Right lung (tissue), 5 donors: ENCODE measurements around the gene SULT1C2. TPM values are rescaled to one million over a fixed set of nuclear protein-coding genes. Genes with fewer than 3 reads are reported as not detected.

ENCODE experiments used
- DNase-seq, 2 donors: peaks; one replicate each; pipeline ENCODE4 v3.0.0-alpha.2; 2013
- polyA plus RNA-seq, 5 donors: library from polyadenylated mRNA; unstranded; fragments of 120-200 nt; gene quantifications; one replicate each; pipeline versions ENCODE4 v1.2.1 to v1.2.3, GENCODE V29; 2013; ENCODE audit warnings: inconsistent platforms in 1 of 5, low replicate concordance in 1 of 5; ENCODE audit not compliant: insufficient read length in 5 of 5, insufficient read depth in 1 of 5

Gene SULT1C2
- polyA plus RNA-seq, 5 donors, result 20.1 to 30.4 (median 29.8) TPM

DNA sequence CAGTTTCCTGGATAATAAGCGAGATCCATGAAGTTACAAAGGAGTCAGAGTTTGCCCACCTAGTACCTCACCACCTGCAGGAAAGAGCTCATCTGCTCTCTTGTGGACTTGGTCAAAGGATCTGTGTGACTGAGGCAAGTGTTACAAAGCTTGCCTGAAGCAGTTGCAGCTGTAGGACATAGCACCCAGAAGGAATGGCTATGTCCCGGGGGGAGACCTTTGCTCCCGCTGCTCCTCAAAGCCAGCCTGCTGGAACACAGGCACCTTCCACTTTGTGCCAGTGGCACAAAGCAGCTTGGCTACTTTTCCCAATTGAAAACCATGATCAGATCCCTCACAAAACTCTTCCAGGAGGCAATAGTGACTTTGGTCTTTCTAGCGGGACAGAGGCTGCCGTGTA is 3.1 kb upstream of the SULT1C2 start:
- DNase-seq, result no peak

DNA sequence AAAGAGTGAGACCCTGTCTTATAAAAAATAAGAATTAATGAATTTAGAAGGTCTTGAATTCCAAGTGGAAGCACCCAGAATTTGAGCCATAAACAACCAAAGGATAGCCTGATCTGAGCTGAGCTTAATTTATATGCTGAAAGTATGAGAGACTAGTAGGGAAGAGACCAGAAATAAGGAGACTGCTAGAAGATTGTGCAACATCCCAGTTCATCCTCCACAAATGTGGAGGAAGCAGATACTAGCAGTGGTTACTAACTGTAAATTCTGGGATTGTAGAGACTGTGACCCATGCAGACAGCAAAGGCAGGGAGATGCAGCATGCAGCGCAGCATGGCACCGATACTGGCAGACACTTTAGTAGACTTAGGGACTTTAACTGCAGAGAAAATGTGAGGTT is 1.5 kb upstream of the SULT1C2 start:
- DNase-seq, result no peak

DNA sequence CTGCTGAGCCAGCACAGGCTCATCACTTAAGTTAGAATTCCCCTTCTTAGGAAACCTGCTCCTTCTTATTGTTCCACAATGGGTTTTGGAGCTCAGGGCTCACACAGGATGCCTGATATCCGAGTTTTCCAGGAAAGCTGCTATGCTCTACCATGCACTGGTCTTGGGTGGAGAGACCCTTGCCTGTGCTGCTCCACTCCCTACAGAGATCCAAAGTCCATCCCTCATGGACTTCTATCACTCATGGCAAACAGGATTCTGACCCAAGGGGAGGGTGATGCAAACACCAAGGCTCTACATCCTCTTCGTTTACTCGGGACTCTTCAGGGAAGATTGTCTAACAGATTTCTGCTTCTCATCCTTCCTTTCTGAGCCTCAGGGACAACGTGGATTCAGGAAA is 5.2 kb downstream of the SULT1C2 start:
- no peak for DNase-seq

DNA sequence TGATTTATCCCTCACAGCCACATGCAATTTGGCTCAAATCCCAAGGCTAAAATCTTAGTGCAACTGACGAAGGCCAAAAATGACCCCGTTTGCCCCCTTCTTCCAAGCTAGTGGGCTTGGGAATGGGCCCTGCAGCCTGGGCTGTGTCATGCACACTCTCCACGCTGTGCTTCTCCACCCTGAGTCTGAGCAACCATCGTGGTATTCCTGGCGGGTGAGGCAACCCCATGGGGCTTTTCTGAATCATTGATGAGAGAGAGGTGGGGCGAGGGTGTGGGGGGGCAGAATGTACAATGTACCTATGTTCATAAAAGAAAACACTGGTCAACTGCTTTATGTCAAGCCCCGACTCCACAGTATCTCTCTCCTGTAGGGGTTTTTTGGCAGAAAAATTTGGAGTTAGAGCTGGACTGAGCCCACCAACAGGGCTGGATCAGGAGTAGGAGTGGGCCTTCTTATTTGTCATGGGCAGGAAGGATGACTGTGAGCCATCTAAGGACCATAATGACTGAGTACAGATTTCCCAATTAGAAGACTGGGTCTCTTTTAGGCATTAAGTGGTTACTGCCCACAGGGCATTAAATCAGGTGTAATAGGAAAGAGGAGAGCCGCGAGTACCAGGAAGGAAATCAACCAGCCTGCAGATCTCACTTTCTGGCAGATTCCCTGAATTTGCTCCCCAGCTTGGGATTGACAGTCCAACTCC is 8.9 kb downstream of the SULT1C2 start:
- DNase-seq, result no peak

DNA sequence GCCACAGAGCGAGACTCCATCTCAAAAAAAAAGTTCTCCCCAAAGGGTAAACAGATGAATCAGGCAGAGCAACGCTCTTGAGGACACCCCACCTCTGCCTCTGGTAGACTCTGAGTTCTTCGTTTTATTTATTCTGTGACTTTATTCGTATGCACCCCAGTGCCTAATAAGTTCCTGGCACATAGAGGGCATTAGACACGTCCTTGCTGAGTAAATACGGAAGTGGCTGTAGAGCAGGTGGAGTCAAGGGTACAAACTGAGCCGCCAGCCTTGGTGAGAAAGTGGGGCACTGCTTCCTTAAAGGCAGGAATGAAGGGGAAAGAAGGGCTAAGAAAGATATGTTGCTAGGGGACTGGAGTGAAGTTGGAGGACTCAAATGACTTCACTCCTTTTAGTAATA is 12.9 kb downstream of the SULT1C2 start:
- no peak for DNase-seq

DNA sequence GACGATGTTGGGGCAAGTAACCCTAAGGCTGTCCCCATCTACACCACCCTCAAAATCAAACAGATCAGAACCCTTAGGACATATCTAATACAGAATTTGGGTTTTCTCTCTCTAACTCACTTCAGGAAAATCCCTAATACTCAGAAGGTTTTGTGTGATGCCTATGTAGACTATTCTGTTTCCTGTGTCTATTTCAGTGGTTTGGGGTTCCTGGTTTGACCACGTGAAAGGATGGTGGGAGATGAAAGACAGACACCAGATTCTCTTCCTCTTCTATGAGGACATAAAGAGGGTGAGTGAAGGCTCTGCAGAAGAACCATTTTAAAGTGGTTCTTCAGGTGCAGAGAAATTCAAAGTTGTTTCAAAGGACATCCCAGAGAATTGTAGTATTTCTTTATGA is 16.3 kb downstream of the SULT1C2 start:
- no peak for DNase-seq

DNA sequence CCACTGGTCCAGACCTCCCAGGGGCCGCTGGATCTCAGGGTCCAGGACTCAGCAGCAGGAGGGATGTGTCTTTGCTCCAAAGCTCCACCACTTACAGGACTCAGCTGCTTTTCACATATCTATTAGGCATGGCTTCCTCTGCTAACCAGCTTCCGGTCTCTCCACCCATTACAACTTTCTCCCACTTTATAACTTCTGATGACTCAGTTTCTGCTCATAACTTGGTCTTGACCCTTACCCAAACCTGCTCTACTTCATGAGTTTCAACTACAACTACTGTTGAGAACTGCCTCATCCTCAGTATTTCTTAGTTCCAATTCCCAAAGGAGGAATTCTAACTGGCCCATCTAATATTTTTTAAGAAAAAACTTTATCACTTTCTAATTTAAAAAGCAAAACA is 17.2 kb downstream of the SULT1C2 start:
- no peak for DNase-seq

DNA sequence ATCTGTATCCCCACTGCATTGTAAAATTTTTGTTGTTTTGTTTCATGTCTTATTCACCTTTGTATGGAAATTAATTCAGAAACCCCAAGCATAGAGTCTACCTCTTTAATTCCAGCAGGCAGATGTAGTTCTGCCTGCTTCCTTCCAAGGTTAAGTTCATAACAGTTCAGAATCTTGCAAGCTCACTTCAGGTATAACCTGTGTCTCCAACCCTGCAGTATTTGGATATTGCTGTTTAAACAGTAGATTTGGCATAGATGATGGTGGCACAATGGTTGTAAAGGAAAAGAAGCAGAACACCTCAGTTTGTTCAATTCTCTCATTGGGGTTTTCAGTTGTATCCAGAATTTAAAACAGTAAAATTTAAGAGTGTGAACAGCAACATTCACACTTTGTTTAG is 21.2 kb downstream of the SULT1C2 start:
- DNase-seq, result no peak

DNA sequence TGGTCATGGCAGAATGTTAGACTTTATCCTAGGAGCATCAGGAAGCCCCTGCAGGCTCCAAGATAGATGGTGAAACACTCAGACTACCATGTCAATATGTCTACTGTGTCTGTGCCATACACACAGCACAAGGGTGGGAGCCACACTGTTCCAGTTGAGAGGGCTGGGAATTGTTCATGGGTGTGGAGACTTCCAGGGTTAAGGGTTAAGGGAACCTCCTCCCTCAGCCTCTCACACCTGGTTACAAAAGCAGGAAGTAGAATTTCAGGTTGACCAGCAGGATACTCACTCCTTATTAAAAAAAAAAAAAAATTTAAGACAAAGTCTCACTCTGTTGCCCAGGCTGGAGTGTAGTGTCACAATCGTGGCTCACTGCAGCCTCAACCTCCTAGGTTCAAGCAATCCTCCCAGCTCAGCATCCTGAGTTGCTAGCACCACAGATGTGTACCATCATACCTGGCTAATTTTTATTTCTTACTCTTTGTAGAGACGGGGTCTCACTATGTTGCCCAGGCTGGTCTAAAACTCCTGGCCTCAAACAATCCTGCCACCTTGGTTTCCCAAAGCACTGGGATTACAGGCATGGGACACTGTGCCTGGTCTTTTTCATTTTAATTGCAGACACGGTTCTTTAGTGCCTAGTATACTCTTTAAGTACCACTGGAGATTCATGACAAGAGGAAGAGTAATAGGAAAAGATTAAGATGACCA is 26.0 kb downstream of the SULT1C2 start:
- DNase-seq, result no peak

DNA sequence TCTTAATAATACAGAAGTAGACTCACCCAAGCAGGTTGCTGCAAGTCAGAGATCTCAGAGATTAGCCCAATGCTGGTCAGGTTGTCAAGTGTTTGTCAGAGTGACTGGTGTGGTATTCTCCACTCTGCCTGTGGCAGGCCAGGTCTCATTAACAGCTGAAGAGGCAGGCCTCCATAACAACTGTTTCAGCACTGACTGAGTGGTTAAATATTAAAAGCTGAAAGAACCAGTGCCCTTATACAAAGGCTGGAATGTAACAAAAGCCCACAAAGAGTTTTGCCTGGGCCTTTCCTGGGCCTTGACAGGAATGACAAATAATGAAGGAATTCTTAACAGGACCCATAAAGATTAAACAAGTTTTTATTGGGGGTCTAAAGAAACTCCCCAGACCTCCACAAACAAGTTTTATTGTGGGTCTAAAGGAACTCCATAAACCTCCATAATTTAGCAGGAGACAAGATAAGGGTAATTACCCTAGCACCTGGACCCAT is 26.8 kb downstream of the SULT1C2 start:
- peak; percentile 30 to 38 for DNase-seq

DNA sequence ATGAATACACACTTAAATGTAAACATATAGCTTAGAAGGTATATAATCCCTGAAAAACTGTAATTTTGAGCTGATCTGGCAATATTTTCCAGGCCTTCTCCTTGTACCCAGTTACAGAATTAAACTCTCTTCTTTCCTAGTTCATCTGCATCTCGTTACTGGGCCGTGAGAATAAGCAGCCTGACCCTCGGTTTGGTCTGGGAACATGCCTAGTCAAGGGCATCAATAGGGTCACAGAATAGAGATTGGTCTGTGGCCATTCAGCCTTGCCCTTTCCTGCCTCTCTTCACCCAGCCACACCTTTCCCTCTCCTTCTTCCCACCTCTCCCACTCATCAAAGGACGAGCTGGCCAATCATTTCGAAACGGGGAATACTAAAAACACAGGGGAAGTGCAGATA is 27.3 kb downstream of the SULT1C2 start:
- no peak for DNase-seq

DNA sequence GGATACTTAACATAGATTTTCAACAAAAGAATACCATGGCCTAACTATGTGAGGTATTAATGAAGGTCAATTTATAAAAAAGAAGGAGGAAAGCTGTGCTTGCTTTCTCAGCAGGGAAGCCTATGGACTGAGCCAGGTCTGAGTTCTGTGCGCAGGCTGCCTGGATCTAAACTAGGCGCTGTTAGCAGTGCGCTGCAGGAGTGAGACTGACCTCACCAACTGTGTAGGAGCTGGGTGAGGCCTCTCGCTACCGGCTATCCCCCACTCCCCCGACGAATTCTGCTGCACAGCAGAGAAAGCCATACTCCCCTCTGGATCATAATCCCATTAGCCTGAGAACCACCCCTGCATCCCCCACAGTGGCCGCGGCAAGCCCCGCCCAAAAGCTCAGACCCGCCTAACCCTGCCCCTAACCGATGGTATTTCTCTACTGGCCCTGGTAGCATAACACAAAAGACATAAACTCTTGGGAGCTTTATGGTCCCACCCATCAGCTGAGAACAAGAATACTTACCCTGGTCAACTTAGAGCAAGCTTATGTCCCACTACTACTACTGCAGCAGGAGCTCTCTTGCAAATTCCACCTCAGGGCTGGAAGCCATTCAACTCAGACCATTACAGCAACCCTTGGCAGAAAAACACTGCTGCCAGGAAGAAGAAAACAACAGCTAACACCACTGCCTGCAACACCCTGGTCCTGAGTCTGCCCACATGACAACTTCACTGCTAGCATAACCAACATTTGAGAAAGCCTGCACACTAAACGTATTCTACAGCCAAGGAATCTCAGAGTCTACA is 28.0 kb downstream of the SULT1C2 start:
- no peak for DNase-seq

DNA sequence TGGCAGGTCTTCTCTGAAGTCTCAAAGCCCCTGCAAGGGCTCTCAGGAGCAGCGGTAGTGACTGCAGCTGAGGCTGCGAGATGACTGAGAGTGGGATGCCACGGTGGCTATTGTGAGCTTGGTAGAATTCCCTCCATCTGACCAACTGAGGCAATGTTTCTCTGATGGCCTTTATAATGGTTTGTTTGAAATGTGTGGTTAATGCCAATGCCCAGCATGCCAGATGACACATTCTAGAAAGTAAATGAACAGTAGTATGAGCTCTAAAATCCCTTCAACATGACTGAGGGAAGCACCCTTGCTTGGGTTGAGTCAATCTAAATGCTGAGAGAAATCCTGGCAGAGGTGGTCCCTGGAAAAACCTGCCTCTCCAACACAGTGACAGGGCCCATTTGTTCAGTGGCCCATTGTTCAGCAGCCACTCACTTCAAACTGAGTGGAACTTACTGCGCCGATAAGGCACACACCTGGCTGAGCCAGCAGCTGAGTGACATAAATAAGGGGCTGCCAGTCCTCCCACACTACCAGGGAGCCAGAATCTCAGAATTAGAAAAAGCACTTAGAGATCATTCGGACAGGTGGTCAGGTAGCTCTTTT is 31.7 kb downstream of the SULT1C2 start:
- no peak for DNase-seq

DNA sequence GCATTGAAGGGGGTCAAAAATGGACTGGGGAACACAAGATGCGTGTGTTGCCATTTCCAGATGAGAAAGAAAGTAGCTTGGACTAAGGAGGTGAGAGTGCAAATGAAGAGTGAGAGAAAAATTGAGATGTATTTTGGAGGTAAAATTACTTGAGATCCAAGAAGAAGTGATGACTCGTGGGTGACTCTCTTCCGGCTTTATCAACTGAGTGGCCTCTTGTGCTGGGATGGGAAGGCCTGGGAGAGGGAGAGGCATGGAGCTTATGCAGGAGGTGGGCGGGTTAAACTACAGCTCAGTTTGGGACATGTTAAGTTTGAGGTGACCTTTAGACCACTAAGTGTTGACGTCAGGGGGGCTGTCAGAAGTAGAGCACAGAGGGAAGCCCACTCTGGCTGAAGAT is 34.9 kb downstream of the SULT1C2 start:
- no peak for DNase-seq

DNA sequence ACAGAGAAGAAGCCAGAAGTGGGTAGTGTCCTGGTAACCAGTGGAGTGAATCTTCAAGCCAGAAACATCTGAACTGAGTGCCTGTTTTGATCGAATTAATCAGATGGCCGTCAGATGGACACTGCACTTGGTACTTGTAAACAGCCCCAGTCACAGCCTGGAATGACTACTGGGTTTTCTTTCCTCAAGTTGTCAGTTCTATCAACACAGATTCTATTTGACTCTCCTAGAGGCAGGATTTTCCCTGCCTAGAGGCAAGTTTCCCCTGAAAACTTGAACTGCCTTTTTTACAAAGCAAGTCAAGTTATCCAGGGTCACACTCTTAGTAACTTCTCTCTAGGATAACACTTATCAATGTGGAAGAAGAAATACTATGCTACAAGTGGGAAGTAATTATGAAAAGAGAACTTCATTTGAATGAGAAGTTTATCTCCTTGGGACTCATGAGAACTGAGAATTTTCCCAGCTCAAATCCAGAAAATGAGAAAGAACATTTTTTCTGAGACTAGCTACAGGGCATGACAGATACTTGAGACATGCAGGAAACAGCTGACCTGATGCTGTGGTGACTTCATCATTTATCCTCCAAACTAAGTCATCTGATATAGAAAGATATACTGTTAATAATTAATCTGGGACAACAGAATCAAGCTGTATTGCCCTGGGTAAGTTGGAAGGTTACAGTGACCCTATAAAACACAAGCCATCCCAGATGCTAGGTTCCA is 36.0 kb downstream of the SULT1C2 start:
- no peak for DNase-seq

DNA sequence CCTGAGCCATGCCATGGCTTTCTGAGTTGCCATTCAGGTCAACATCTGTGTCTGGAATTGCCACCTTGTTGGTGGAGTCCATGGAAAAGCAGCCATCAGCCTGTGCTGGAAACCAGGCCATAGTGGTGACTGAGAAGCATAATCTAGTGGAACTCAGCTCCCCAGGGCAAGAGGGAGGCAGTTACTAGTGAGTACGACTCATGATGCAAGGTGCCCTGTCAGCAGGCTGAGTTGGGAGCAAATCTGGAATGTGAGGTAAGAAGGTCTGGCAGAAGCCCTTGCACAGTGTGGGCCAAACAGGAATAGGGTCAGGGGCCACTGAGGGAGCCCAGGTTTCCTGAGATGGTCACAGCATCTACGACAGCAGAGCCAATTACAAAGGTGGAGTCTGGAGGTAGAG is 37.1 kb downstream of the SULT1C2 start:
- no peak for DNase-seq

DNA sequence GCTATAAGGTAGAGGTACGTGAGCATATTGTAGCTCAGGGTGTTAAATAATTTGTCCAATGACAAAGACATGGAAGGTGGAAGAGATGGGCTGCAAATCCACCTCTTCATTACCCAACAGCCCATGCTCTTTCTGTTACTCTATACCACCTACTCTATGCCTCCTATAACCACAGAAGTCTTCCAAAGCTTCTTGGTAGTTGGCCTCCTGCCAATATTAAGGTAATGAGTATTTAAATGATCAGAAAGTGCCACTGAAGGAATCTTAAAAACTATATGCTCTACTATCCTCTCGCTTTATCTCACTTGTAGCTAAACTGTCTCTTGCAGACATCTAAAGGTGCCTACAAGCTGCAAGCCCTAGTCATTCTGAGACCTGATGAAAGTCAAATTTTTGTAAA is 41.1 kb downstream of the SULT1C2 start:
- DNase-seq, result no peak

DNA sequence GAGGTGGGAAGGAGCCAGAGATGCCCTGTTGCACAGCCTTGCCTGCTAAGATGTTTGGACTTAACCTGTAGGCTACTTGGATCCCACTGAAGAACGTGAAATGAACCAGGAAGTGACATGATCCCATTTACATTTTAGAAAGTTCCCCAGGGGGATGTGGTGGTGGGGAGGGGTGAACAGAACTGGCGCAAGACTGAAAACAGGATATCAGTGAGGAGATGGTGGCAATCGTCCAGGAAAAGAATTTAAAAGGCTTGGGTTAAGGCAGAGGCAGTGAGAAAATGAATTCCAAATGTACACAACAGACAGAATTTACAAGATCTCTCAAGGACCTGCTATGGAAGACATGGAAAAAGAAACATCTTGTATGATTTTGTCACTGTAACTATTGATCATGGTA is 42.3 kb downstream of the SULT1C2 start:
- peak; percentile 33 to 35 for DNase-seq

DNA sequence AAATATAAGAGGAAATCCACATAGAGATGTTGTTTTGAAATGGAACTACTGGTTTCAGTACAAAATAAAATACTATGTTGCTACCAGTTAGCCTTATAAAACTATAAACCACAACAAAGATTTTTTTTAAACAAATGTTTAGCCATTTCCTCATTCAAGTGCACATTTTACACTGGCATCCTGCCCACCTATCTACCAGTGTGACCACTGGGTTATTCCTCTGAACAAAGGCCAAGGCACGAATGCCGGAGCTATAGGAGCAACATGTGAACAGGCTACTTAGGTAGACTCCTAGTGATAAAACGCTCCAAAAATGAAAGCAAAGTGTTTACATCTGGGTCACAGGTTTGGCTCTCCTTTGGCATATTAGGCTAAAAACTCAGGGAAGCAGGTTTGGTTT is 57.3 kb downstream of the SULT1C2 start:
- DNase-seq, result no peak

DNA sequence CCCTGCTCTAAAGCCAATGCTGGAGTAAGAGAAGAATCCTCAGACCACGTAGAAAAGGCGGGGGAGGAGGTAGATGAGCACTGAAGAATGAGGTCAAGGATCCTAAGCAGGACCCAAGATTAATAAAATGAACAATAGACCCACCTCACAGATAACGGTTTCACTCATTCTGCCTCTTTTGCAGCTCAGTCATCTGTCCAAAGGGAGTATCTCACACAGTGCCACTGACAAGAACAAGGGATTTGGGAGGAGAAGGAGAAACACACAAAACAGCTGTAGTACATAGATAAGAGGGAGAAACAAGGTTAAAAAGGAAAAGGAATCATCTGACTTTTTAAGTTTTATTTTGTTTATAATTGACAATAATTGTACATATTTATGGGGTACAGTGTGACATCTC is 58.1 kb downstream of the SULT1C2 start:
- DNase-seq, result no peak

DNA sequence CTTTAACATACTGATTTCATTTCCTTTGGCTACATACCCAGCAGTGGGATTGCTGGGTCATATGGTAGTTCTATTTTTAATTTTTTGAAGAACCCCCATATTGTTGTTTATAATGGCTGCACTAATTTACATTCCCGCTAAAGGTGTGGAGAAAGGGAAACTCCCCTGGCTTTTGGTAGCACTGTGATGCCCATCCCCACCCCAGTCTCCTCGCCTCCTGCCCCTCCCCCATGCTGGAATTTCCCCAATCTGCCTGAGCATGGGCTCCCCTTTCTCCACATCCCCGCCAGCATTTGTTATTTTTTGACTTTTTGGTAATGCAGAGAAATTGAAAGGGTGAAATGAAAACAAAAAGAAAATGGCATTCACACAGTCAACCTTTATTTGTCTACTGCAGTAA is 59.1 kb downstream of the SULT1C2 start:
- no peak for DNase-seq
